Activated CD8-positive, alpha-beta T cell treated with anti-CD3 and anti-CD28 coated beads for 36 hours (primary cell): ENCODE measurements around the gene UIMC1. TPM values are rescaled to one million over a fixed set of nuclear protein-coding genes. Genes with fewer than 3 reads are reported as not detected.

Source experiments
- ATAC-seq: fragments of 200-7000 bp; cut with Tn5 transposase; one replicate; pipeline ENCODE4 v1.10.0; 2021; ENCODE audit warnings: mild to moderate bottlenecking, moderate library complexity
- CTCF ChIA-PET: fragments of 350-600 bp; sonication (Branson Sonifier 250); formaldehyde crosslinking; loops from one replicate; lab custom pipeline; 2021; ENCODE audit warnings: antibody characterized with exemption; lab: Charles Lee
- POLR2A ChIA-PET: fragments of 350-600 bp; sonication (Branson Sonifier 250); formaldehyde crosslinking; loops from one replicate; lab custom pipeline; 2021; ENCODE audit warnings: antibody characterized with exemption; lab: Charles Lee
- DNase-seq: peaks from one replicate; pipeline ENCODE4 v3.0.0-alpha.2; 2020
- H3K27ac Mint-ChIP-seq: one replicate; pipeline ENCODE4 v1.8.0; 2021; ENCODE audit warnings: mild to moderate bottlenecking, mixed read lengths
- H3K27me3 Mint-ChIP-seq: one replicate; pipeline ENCODE4 v1.8.0; 2021; ENCODE audit warnings: mixed read lengths
- H3K36me3 Mint-ChIP-seq: one replicate; pipeline ENCODE4 v1.8.0; 2021; ENCODE audit warnings: low read depth, mixed read lengths
- H3K4me1 Mint-ChIP-seq: one replicate; pipeline ENCODE4 v1.8.0; 2021; ENCODE audit warnings: low read depth, mixed read lengths
- H3K4me3 Mint-ChIP-seq: one replicate; pipeline ENCODE4 v1.8.0; 2021; ENCODE audit warnings: mild to moderate bottlenecking, moderate library complexity, mixed read lengths
- H3K9me3 Mint-ChIP-seq: one replicate; pipeline ENCODE4 v1.8.0; 2021; ENCODE audit warnings: mixed read lengths
- intact Hi-C: fragments of 100-400 bp; cut with micrococcal nuclease; formaldehyde crosslinking; loops from one replicate; pipeline ENCODE4 v1.10.0; 2022
- total RNA-seq, 2 experiments: library from RNA; stranded (reverse); gene quantifications; one replicate each; pipeline ENCODE4 v1.2.3, GENCODE V29; 2021
- TF ChIP-seq, protein P1 (sequence below): fragments of 200-600 bp; IDR thresholded peaks from one replicate; pipeline ENCODE4 v1.8.0; 2022; ENCODE audit warnings: antibody characterized with exemption, mild to moderate bottlenecking

Gene UIMC1
- total RNA-seq, 2 experiments from 2014 or later = 54.1 to 57.0 TPM

DNA sequence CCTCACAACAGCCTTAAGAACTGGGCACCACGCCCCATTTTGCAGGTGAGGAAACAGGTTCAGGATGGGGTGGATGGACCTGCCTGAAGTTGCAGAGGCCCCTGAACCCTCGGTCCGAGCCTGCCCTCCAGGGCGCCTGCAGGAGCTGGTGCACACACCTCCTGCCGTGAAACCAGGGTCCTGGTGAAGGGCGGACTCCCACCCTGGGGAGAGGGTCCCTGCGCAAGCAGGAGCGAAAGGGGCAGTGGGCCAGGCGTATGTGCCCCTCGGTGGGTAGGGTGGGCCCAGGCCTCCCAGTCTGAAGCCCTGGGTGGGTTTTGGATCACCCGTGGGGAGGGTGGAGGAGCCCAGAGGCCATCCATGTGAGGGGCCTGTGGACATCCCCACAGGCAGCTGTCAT, 145.3 kb downstream of the UIMC1 start:
- TF ChIP-seq, protein P1, sequence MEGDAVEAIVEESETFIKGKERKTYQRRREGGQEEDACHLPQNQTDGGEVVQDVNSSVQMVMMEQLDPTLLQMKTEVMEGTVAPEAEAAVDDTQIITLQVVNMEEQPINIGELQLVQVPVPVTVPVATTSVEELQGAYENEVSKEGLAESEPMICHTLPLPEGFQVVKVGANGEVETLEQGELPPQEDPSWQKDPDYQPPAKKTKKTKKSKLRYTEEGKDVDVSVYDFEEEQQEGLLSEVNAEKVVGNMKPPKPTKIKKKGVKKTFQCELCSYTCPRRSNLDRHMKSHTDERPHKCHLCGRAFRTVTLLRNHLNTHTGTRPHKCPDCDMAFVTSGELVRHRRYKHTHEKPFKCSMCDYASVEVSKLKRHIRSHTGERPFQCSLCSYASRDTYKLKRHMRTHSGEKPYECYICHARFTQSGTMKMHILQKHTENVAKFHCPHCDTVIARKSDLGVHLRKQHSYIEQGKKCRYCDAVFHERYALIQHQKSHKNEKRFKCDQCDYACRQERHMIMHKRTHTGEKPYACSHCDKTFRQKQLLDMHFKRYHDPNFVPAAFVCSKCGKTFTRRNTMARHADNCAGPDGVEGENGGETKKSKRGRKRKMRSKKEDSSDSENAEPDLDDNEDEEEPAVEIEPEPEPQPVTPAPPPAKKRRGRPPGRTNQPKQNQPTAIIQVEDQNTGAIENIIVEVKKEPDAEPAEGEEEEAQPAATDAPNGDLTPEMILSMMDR = no peak

DNA sequence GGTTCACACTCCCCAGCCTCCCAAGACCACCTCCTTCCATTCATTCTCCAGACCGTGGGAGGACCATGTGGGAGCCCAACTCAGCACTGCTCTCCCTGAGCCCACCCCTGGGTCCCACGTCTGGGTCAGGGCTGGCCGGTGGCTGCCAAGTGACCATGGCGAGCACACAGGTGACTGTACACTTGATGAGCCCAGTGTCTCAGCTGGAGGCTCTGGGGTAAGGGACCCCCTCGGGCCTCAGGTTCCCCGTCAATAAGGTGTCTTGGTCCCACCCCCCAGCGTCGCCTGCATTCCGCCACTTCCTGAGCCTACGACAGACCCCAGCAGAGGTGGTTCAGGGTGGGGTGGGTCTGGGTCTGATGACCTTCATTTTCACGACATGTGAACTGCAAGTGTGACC, 146.2 kb downstream of the UIMC1 start:
- Mint-ChIP-seq H3K36me3 (no peaks in the 10 kb centered on the region), H3K27me3 (peaks cover 24% of the 10 kb centered on the region), H3K4me3 (no peak overlapping the region), H3K4me1 (no peaks in the 10 kb centered on the region), H3K9me3 (no peaks in the 10 kb centered on the region), H3K27ac (no peak overlapping the region)
- intact Hi-C loops = no loop called here
- DNase-seq (no peak), ATAC-seq (no peak)
- TF ChIP-seq, protein P1 = no peak
- POLR2A ChIA-PET = no interaction called here
- CTCF ChIA-PET = no interaction called here

More for the DNA sequence above, 145.3 kb downstream of the UIMC1 start:
- no peak overlapping the region for H3K4me3 Mint-ChIP-seq
- H3K4me1 Mint-ChIP-seq = no peaks in the 10 kb centered on the region
- H3K27ac Mint-ChIP-seq = no peak overlapping the region
- POLR2A ChIA-PET = interaction anchor here (1.1 kb wide), 1 partner anchor 20 kb away, joined by 4 read pairs; no protein-coding TSS in a partner anchor
- CTCF ChIA-PET = no interaction called here
- intact Hi-C loops = no loop called here
- no peaks in the 10 kb centered on the region for H3K36me3 Mint-ChIP-seq
- DNase-seq (no peak), ATAC-seq (no peak)
- H3K27me3 Mint-ChIP-seq = peaks cover 29% of the 10 kb centered on the region
- no peaks in the 10 kb centered on the region for H3K9me3 Mint-ChIP-seq

DNA sequence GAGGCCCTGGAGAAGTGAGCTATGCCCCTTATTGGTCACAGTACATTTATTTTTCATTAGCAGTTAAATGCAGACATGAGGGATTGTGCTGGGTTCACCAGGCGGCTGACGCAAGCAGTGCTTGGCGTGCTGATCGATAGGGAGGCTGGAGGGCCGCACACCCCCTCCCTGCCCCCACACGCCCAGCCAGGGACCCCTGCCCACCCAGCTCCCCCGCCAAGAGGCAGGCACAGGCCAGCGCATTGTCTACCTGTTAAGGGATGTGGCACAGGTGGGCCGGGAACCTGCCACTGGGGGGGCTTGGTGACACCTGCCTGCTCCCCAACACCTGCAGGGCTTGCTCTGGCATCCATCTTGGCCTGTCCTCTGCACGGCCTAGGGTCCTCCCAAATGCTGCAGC, 146.7 kb downstream of the UIMC1 start:
- ATAC-seq = no peak
- H3K9me3 Mint-ChIP-seq = no peaks in the 10 kb centered on the region
- intact Hi-C loops = no loop called here
- no peak overlapping the region for H3K27ac Mint-ChIP-seq
- H3K4me3 Mint-ChIP-seq = no peak overlapping the region
- CTCF ChIA-PET = no interaction called here
- H3K27me3 Mint-ChIP-seq = peaks cover 23% of the 10 kb centered on the region
- DNase-seq = no peak
- no peaks in the 10 kb centered on the region for H3K4me1 Mint-ChIP-seq
- TF ChIP-seq, protein P1 = no peak
- no peaks in the 10 kb centered on the region for H3K36me3 Mint-ChIP-seq
- POLR2A ChIA-PET = no interaction called here

DNA sequence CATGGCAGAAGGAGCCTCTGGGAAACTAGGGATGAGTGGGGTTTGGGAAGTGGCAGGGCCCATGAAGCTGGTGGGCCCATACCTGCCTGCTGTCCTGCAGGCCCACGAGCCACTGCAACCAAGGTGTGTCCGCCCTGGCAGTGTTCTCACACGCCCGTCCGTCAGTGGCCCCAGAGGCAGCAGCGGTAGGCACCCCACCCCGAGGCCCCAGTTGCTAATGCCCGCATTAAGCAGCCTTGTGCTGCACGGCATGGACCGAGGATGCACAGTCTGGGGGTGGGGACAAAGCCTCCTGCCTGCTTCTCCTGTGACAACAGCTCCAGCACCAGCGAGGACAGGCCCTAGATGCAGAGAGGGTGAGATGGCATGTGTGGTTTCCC, 148.7 kb downstream of the UIMC1 start:
- ChIA-PET CTCF (no interaction called here), POLR2A (no interaction called here)
- no peaks in the 10 kb centered on the region for H3K9me3 Mint-ChIP-seq
- TF ChIP-seq, protein P1 = no peak
- peaks cover 16% of the 10 kb centered on the region for H3K27me3 Mint-ChIP-seq
- no peaks in the 10 kb centered on the region for H3K36me3 Mint-ChIP-seq
- intact Hi-C loops = no loop called here
- DNase-seq = no peak
- no peak for ATAC-seq
- H3K4me1 Mint-ChIP-seq = no peaks in the 10 kb centered on the region
- no peak overlapping the region for H3K4me3 Mint-ChIP-seq
- no peak overlapping the region for H3K27ac Mint-ChIP-seq

DNA sequence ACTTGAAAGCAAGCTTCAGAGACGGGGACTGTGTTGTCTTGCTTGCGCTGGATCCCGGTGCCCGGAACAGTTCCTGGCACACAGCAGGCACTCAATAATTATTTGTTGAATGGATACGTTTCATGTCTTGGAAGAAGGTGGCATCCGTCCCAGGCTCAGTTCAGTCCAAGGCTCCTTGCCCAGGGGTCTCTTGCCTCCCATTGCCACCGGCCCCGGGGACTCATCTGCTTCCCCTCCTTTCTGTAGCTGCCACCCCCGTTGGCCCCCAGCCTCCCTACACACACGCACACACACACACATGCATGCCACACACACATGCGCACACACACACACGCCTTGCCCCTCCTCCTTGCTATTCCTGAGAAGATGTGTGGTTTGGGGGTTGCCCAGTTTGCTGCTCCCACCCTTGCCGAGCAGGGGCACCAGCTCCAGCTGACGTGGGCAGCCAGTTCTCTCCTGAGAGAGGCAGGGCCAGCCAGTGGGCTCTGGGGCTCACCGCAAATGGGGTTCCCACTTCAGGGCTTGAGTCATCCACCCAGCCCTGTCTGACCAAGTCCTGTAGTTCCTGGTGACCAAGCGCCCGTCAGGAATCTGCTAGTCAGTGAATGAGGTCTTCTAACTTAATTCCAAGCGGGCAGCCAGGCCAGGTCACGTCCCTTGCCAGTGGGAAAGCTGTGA, 149.2 kb downstream of the UIMC1 start:
- POLR2A ChIA-PET = no interaction called here
- Mint-ChIP-seq H3K9me3 (no peaks in the 10 kb centered on the region), H3K27me3 (peaks cover 13% of the 10 kb centered on the region), H3K4me3 (no peak overlapping the region), H3K27ac (no peak overlapping the region), H3K4me1 (no peaks in the 10 kb centered on the region), H3K36me3 (no peaks in the 10 kb centered on the region)
- intact Hi-C loops = no loop called here
- no peak for DNase-seq
- TF ChIP-seq, protein P1 = no peak
- CTCF ChIA-PET = no interaction called here
- no peak for ATAC-seq
